DOHH2 (cell line): ENCODE results near the gene PGP.

Experiments
- H3F3A ChIP-seq: fragments of 200-600 bp; sonication (generic), shearing (Covaris generic); 2 replicates; pipeline ENCODE4 v1.6.0; 2016; ENCODE audit warnings: antibody characterized with exemption, mild to moderate bottlenecking; ENCODE audit not compliant: control insufficient read depth, insufficient read depth
- H3K27ac ChIP-seq: fragments of 200-600 bp; sonication (generic); 2 replicates; pipeline ENCODE4 v1.5.1; 2014; ENCODE audit warnings: low read depth, mild to moderate bottlenecking, low read length, moderate library complexity
- H3K27me3 ChIP-seq: fragments of 200-600 bp; sonication (generic); 2 replicates; pipeline ENCODE4 v1.6.1; 2014; ENCODE audit warnings: mild to moderate bottlenecking, low read length, mixed read lengths; ENCODE audit not compliant: control insufficient read depth
- H3K36me3 ChIP-seq: fragments of 200-600 bp; sonication (generic); 2 replicates; pipeline ENCODE4 v1.6.1; 2014; ENCODE audit warnings: mild to moderate bottlenecking, low read length, moderate library complexity, mixed read lengths; ENCODE audit not compliant: control insufficient read depth
- H3K4me1 ChIP-seq: fragments of 200-600 bp; sonication (generic); 2 replicates; pipeline ENCODE4 v1.6.1; 2014; ENCODE audit warnings: mild to moderate bottlenecking, low read length, mixed read lengths; ENCODE audit not compliant: control insufficient read depth
- H3K4me2 ChIP-seq: fragments of 200-600 bp; sonication (generic); 2 replicates; pipeline ENCODE4 v1.6.0; 2014; ENCODE audit warnings: mild to moderate bottlenecking, low read length, moderate library complexity
- H3K4me3 ChIP-seq: fragments of 200-600 bp; sonication (generic); 2 replicates; pipeline ENCODE4 v1.5.1; 2014; ENCODE audit warnings: mild to moderate bottlenecking, low read length, mixed read lengths
- H3K79me2 ChIP-seq: fragments of 200-600 bp; sonication (generic); 2 replicates; pipeline ENCODE4 v1.6.1; 2014; ENCODE audit warnings: mild to moderate bottlenecking, low read length, mixed read lengths; ENCODE audit not compliant: control insufficient read depth
- H3K9me2 ChIP-seq: fragments of 200-600 bp; sonication (generic); replicated peaks from 2 replicates; pipeline ENCODE4 v1.6.1; 2014; ENCODE audit warnings: mild to moderate bottlenecking, low read length, mixed read lengths; ENCODE audit not compliant: control insufficient read depth
- H3K9me3 ChIP-seq: fragments of 200-600 bp; sonication (generic); 2 replicates; pipeline ENCODE4 v1.6.1; 2014; ENCODE audit warnings: antibody characterized with exemption, low read length, mixed read lengths; ENCODE audit not compliant: control insufficient read depth, insufficient read depth
- H4K20me1 ChIP-seq: fragments of 200-600 bp; sonication (generic); 2 replicates; pipeline ENCODE4 v1.6.0; 2014; ENCODE audit warnings: low read depth, mild to moderate bottlenecking, antibody characterized with exemption, low read length, moderate library complexity; ENCODE audit not compliant: control insufficient read depth, insufficient read depth
- CTCF ChIP-seq: fragments of 200-600 bp; sonication (generic); IDR thresholded peaks from one replicate; pipeline ENCODE4 v1.5.1; 2014; ENCODE audit warnings: antibody characterized with exemption, mild to moderate bottlenecking, low read depth, low read length; ENCODE audit not compliant: poor library complexity, severe bottlenecking
- EZH2phosphoT487 ChIP-seq: fragments of 200-600 bp; sonication (generic); IDR thresholded peaks from 2 replicates; pipeline ENCODE4 v1.6.1; 2017; ENCODE audit warnings: borderline replicate concordance, mild to moderate bottlenecking, antibody characterized with exemption, low read length, moderate library complexity, mixed read lengths

PGP gene

GRCh38 chr16:2177561-2177960 is 37.1 kb downstream of the PGP start:
- Histone ChIP-seq H3K27me3 (no peaks in the 10 kb centered on the region), H3K79me2 (no peaks in the 10 kb centered on the region), H3K27ac (no peak overlapping the region), H4K20me1 (no peaks in the 10 kb centered on the region), H3K4me2 (no peak overlapping the region), H3K4me1 (no peaks in the 10 kb centered on the region), H3K36me3 (peaks cover 60% of the 10 kb centered on the region), H3K9me2 (no peaks in the 10 kb centered on the region), H3K4me3 (no peak overlapping the region), H3K9me3 (no peaks in the 10 kb centered on the region), H3F3A (no peaks in the 10 kb centered on the region)
- TF ChIP-seq EZH2phosphoT487: no peak
- no peak for TF ChIP-seq CTCF

- peaks cover 57% of the 10 kb centered on the region for H3K36me3 ChIP-seq
Measured at GRCh38 chr16:2177101-2177500, 37.5 kb downstream of the PGP start.

GRCh38 chr16:2176047-2176446 is 38.6 kb downstream of the PGP start:
- Histone ChIP-seq H3K27ac (no peak overlapping the region), H3K4me2 (no peak overlapping the region), H4K20me1 (no peaks in the 10 kb centered on the region), H3K4me3 (no peak overlapping the region), H3F3A (no peaks in the 10 kb centered on the region), H3K4me1 (no peaks in the 10 kb centered on the region), H3K9me3 (no peaks in the 10 kb centered on the region), H3K36me3 (peaks cover 62% of the 10 kb centered on the region), H3K79me2 (no peaks in the 10 kb centered on the region), H3K27me3 (no peaks in the 10 kb centered on the region), H3K9me2 (no peaks in the 10 kb centered on the region)
- TF ChIP-seq CTCF (no peak), EZH2phosphoT487 (no peak)

More at GRCh38 chr16:2177101-2177500, 37.5 kb downstream of the PGP start:
- no peak overlapping the region for H3K4me3 ChIP-seq
- H3F3A ChIP-seq: no peaks in the 10 kb centered on the region
- no peak overlapping the region for H3K4me2 ChIP-seq
- H3K79me2 ChIP-seq: no peaks in the 10 kb centered on the region
- no peaks in the 10 kb centered on the region for H3K9me3 ChIP-seq
- no peaks in the 10 kb centered on the region for H3K9me2 ChIP-seq
- TF ChIP-seq EZH2phosphoT487: no peak
- H4K20me1 ChIP-seq: no peaks in the 10 kb centered on the region
- H3K27me3 ChIP-seq: no peaks in the 10 kb centered on the region
- H3K27ac ChIP-seq: no peak overlapping the region
- no peaks in the 10 kb centered on the region for H3K4me1 ChIP-seq

- H3F3A ChIP-seq: no peaks in the 10 kb centered on the region
- no peaks in the 10 kb centered on the region for H3K27me3 ChIP-seq
- no peaks in the 10 kb centered on the region for H3K9me3 ChIP-seq
- H3K79me2 ChIP-seq: no peaks in the 10 kb centered on the region
- no peak overlapping the region for H3K4me3 ChIP-seq
- no peaks in the 10 kb centered on the region for H3K4me1 ChIP-seq
- TF ChIP-seq CTCF (no peak), EZH2phosphoT487 (no peak)
- peaks cover 62% of the 10 kb centered on the region for H3K36me3 ChIP-seq
- no peak overlapping the region for H3K4me2 ChIP-seq
- no peak overlapping the region for H3K27ac ChIP-seq
- no peaks in the 10 kb centered on the region for H3K9me2 ChIP-seq
- H4K20me1 ChIP-seq: no peaks in the 10 kb centered on the region
Measured at GRCh38 chr16:2175454-2175853, 39.2 kb downstream of the PGP start.
